GM19455 (cell line): ENCODE measurements around the gene HCN2.

Experiments
- ATAC-seq: cut with Tn5 transposase; IDR thresholded peaks from one replicate; pipeline ENCODE4 v1.9.1; 2021; ENCODE audit not compliant: unreplicated experiment

Gene HCN2

GRCh38 chr19:651114-651818, 61.6 kb downstream of the HCN2 start:
- ATAC-seq, result no peak

GRCh38 chr19:651991-652390, 62.3 kb downstream of the HCN2 start:
- ATAC-seq, result no peak

GRCh38 chr19:652467-653389, 63.0 kb downstream of the HCN2 start:
- ATAC-seq, result no peak

- no peak for ATAC-seq
These were observed 63.7 kb downstream of the HCN2 start for GRCh38 chr19:653425-653824.

GRCh38 chr19:655691-656090, 66.0 kb downstream of the HCN2 start:
- ATAC-seq, result no peak

GRCh38 chr19:656751-657559, 67.3 kb downstream of the HCN2 start:
- ATAC-seq, result no peak

GRCh38 chr19:657611-658010, 67.9 kb downstream of the HCN2 start:
- ATAC-seq, result no peak

GRCh38 chr19:658059-658839, 68.6 kb downstream of the HCN2 start:
- ATAC-seq, result no peak

GRCh38 chr19:658916-659839, 69.5 kb downstream of the HCN2 start:
- no peak for ATAC-seq

GRCh38 chr19:660793-661426, 71.2 kb downstream of the HCN2 start:
- ATAC-seq, result no peak

GRCh38 chr19:661427-662196, 71.9 kb downstream of the HCN2 start:
- ATAC-seq, result no peak

GRCh38 chr19:662207-662961, 72.7 kb downstream of the HCN2 start:
- ATAC-seq, result no peak

- ATAC-seq, result peak; percentile 55
These were observed 73.4 kb downstream of the HCN2 start, which contains the start of gene RNF126 for GRCh38 chr19:662962-663681. Gene RNF126 (minus strand): TSS chr19:663214. CDS start chr19:663121, 93 bp downstream.

- ATAC-seq, result no peak
These were observed 74.0 kb downstream of the HCN2 start for GRCh38 chr19:663682-664117.

GRCh38 chr19:664913-665443, 75.3 kb downstream of the HCN2 start:
- ATAC-seq, result no peak
